ENCODE data around the gene CCN6. TPM values are rescaled to one million over a fixed set of nuclear protein-coding genes. Genes with fewer than 3 reads are reported as not detected.

The CCN6 gene
- total RNA-seq, 3 donors from 2014 or later (not counting 1 experiment from before 2014, with no cell fraction given) = not detected

DNA sequence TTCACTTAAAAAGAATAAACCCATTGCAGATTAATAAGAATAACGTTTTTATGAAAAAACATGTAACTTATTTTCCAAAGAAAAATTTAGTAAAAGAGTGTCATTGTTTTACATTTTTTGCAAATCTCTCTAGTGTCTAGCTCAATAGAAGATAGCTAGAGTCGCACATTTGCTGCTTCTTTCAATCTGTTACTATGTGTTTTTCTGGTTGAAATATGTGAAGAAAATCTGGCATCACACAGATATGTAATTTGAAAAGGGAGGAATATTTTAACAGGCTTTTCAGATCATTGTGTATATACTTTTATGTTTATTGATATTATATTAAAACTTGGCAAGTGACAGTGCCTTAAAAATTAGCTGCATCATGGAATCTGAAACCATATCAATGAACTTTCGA lies 9.1 kb downstream of the CCN6 start:
- 86% methylated on average over 2 of the region's 3 CpGs for WGBS (ENCODE audit: insufficient coverage)
- no peak for ATAC-seq
- Histone ChIP-seq H3K36me3 (ENCODE audit: control insufficient read depth, insufficient read depth, low read length) (no peaks in the 10 kb centered on the region), H3K27ac (ENCODE audit: low read length) (no peak overlapping the region), H3K4me1 (ENCODE audit: control insufficient read depth, insufficient read depth, low read length) (no peaks in the 10 kb centered on the region), H3K27me3 (ENCODE audit: control insufficient read depth, insufficient read depth, low read length) (peaks cover 2% of the 10 kb centered on the region), H3K9me3 (ENCODE audit: control insufficient read depth, insufficient read depth, low read length) (no peaks in the 10 kb centered on the region), H3K4me3 (ENCODE audit: low read length) (no peak overlapping the region)
- Mint-ChIP-seq H3K4me1 (no peaks in the 10 kb centered on the region), H3K4me3 (no peak overlapping the region), H3K27ac (no peak overlapping the region), H3K9me3 (no peaks in the 10 kb centered on the region), H3K27me3 (ENCODE audit: low read depth in 2 of 2) (peaks cover 0 to 8% of the 10 kb centered on the region in 2 donors), H3K36me3 (no peaks in the 10 kb centered on the region)
- intact Hi-C loops (cut with micrococcal nuclease) = no loop called here
- TF ChIP-seq CTCF (IDR thresholded peaks at IDR 0.05) = no peak
- no peak for DNase-seq

GRCh38 chr6:112065426-112065986 lies 11.6 kb downstream of the CCN6 start:
- H3K36me3 ChIP-seq (ENCODE audit: control insufficient read depth, insufficient read depth, low read length) = peaks cover 8% of the 10 kb centered on the region
- no peaks in the 10 kb centered on the region for H3K9me3 Mint-ChIP-seq
- ATAC-seq = no peak
- peaks cover 2% of the 10 kb centered on the region for H3K27me3 ChIP-seq (ENCODE audit: control insufficient read depth, insufficient read depth, low read length)
- 22% methylated on average over 5 of the region's 6 CpGs for WGBS (ENCODE audit: insufficient coverage)
- H3K4me1 ChIP-seq (ENCODE audit: control insufficient read depth, insufficient read depth, low read length) = no peaks in the 10 kb centered on the region
- H3K27me3 Mint-ChIP-seq (ENCODE audit: low read depth in 2 of 2) = peaks cover 0 to 8% of the 10 kb centered on the region in 2 donors
- no peak overlapping the region for H3K27ac ChIP-seq (ENCODE audit: low read length)
- H3K4me3 ChIP-seq (ENCODE audit: low read length) = no peak overlapping the region
- H3K36me3 Mint-ChIP-seq = no peaks in the 10 kb centered on the region
- H3K4me3 Mint-ChIP-seq = no peak overlapping the region
- no peaks in the 10 kb centered on the region for H3K4me1 Mint-ChIP-seq
- no peaks in the 10 kb centered on the region for H3K9me3 ChIP-seq (ENCODE audit: control insufficient read depth, insufficient read depth, low read length)
- no peak overlapping the region for H3K27ac Mint-ChIP-seq
- DNase-seq = no peak
- no peak for TF ChIP-seq CTCF (IDR thresholded peaks at IDR 0.05)
- intact Hi-C loops (cut with micrococcal nuclease) = no loop called here

DNA sequence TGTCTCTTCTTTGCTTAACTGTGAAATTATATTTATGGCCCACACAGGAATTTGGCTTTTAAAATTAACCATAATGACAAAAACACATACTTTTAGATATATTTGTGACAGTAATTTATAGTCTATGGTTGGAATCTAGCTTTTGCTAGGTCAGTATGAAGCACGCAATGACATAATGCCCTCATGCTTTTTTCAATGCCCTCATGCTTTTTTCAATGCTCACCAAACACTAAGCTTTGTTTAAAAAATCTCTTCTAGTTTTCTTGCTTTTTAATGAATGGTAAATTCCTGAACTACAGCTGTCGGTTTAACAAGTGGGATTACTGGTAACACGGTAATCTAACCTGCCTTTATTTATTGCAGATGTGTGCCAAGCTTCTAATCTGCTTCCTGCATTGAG lies 12.7 kb downstream of the CCN6 start:
- Mint-ChIP-seq H3K36me3 (no peaks in the 10 kb centered on the region), H3K4me3 (no peak overlapping the region), H3K4me1 (no peaks in the 10 kb centered on the region), H3K27me3 (ENCODE audit: low read depth in 2 of 2) (peaks cover 0 to 8% of the 10 kb centered on the region in 2 donors), H3K9me3 (no peaks in the 10 kb centered on the region), H3K27ac (no peak overlapping the region)
- Histone ChIP-seq H3K27ac (ENCODE audit: low read length) (no peak overlapping the region), H3K4me1 (ENCODE audit: control insufficient read depth, insufficient read depth, low read length) (no peaks in the 10 kb centered on the region), H3K27me3 (ENCODE audit: control insufficient read depth, insufficient read depth, low read length) (peaks cover 2% of the 10 kb centered on the region), H3K36me3 (ENCODE audit: control insufficient read depth, insufficient read depth, low read length) (peaks cover 16% of the 10 kb centered on the region), H3K9me3 (ENCODE audit: control insufficient read depth, insufficient read depth, low read length) (no peaks in the 10 kb centered on the region), H3K4me3 (ENCODE audit: low read length) (no peak overlapping the region)
- intact Hi-C loops (cut with micrococcal nuclease) = no loop called here
- ATAC-seq = no peak
- no peak for TF ChIP-seq CTCF (IDR thresholded peaks at IDR 0.05)
- 74% methylated on average over 3 of the region's 3 CpGs for WGBS (ENCODE audit: insufficient coverage)
- DNase-seq = no peak

DNA sequence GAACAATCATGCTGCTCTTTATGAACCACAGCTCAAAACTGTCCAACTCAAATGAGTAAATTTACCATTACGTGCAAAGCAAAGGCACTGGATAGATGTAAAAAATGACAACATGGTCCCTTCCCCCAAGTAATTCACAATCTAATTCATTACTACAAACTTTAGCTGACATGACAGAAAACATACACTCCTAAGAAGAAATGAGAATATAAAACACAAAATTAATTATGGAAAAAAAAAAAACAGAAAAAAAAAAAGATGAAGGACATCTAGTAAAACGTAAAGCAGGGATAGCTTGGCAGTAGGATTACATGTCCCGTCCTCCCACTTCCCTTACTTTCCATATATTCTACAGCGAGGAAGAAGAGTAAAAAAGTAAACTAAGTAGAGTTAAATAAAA lies 27.7 kb downstream of the CCN6 start:
- Mint-ChIP-seq H3K27me3 (ENCODE audit: low read depth in 2 of 2) (no peaks in the 10 kb centered on the region), H3K4me1 (peaks cover 0 to 5% of the 10 kb centered on the region in 2 donors), H3K36me3 (no peaks in the 10 kb centered on the region), H3K4me3 (no peak overlapping the region), H3K27ac (no peak overlapping the region), H3K9me3 (no peaks in the 10 kb centered on the region)
- H3K4me3 ChIP-seq (ENCODE audit: low read length) = no peak overlapping the region
- H3K9me3 ChIP-seq (ENCODE audit: control insufficient read depth, insufficient read depth, low read length) = no peaks in the 10 kb centered on the region
- ATAC-seq (no peak), DNase-seq (no peak)
- no peak for TF ChIP-seq CTCF (IDR thresholded peaks at IDR 0.05)
- intact Hi-C loops (cut with micrococcal nuclease) = no loop called here
- no peaks in the 10 kb centered on the region for H3K27me3 ChIP-seq (ENCODE audit: control insufficient read depth, insufficient read depth, low read length)
- H3K4me1 ChIP-seq (ENCODE audit: control insufficient read depth, insufficient read depth, low read length) = no peaks in the 10 kb centered on the region
- no peak overlapping the region for H3K27ac ChIP-seq (ENCODE audit: low read length)
- 100% methylated on average over 1 of the region's 4 CpGs for WGBS (ENCODE audit: insufficient coverage)
- H3K36me3 ChIP-seq (ENCODE audit: control insufficient read depth, insufficient read depth, low read length) = peaks cover 41% of the 10 kb centered on the region
